ENCODE data around the gene PKN3. TPM values are rescaled to one million over a fixed set of nuclear protein-coding genes. Genes with fewer than 3 reads are reported as not detected.

Gene PKN3
- total and polyA plus RNA-seq, 5 experiments from 2014 or later = 0.98 to 2.2 (median 1.5) TPM

- H3K4me3 Mint-ChIP-seq = peak overlapping the region in 3 of 10 donors; percentile 32 to 95 (median 92)
- H3K27ac Mint-ChIP-seq = peak overlapping the region in 3 of 10 donors; percentile 62 to 95 (median 95)
- H3K9me3 Mint-ChIP-seq = no peaks in the 10 kb centered on the region
- H3K27me3 Mint-ChIP-seq = no peaks in the 10 kb centered on the region
- ATAC-seq (no peak), DNase-seq (no peak)
- peaks cover 0 to 12% (median 0%) of the 10 kb centered on the region in 3 donors for H3K36me3 Mint-ChIP-seq
- H3K4me1 Mint-ChIP-seq = peaks cover 21 to 36% (median 33%) of the 10 kb centered on the region in 4 donors
- POLR2A ChIA-PET = interaction anchor here (1.2 kb wide), 1 partner anchor 21 kb away, joined by 7 read pairs; no protein-coding TSS in a partner anchor
Observed at GRCh38 chr9:128721487-128722010, 19.2 kb downstream of the PKN3 start.

DNA sequence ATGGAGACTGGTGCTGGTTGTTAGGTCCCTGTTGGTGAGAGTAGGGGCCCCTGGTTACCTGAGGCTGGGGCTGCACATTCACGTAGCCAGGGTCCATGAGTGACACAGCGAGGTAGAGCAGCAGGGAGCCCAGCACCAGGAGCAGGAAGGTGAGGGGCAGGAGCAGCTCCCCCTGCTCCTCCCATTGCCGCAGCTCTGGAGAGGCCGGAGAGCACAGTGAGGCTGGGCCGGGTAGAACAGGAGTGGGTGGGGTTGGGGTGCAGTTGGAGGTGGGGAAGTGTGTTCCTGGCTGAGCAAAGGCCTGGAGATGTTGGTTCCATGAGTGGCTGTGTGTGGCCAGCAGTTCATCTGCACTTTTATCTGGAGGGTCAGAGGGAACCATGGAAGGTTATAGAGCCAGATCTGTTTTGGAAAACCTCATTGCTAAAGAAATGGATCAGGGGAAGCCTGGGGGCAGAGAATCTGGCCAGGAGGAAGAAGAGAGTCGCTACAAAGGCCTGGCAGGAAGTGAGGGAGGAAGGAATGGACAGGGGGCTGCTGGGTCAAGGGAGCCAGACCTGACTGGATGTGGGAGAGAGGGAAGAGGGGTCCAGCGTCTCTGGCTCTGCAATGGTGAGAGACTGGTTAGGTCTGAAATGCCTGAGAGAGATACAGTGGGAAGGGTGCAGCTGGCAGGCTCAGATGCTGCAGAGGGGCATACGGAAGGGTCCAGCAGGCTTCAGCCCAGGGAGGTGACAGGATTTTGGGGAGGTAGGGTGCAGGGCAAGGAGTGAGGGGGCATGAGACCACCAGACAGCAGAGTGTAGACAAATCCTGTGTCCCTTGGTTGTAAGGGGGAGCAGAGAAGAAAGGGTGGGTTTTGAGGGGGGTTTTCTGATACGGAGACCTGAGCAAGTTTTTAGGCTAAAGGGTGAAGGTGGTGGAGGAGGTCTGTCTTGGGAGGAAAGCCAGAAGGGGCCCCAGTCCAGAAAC lies 20.4 kb downstream of the PKN3 start:
- no peak for ATAC-seq
- no peaks in the 10 kb centered on the region for H3K27me3 Mint-ChIP-seq
- DNase-seq = no peak
- peak overlapping the region; percentile 81 to 95 (median 92) for H3K4me3 Mint-ChIP-seq
- H3K27ac Mint-ChIP-seq = peak overlapping the region; percentile 78 to 95 (median 92)
- peaks cover 22 to 45% (median 36%) of the 10 kb centered on the region in 4 donors for H3K4me1 Mint-ChIP-seq
- H3K9me3 Mint-ChIP-seq = no peaks in the 10 kb centered on the region
- POLR2A ChIA-PET = interaction anchor here (0.6 to 1.9 kb wide), 2 partner anchors 13 to 38 kb away, joined by 3 to 10 read pairs; no protein-coding TSS in a partner anchor
- H3K36me3 Mint-ChIP-seq = peaks cover 0 to 13% (median 0%) of the 10 kb centered on the region in 3 donors

GRCh38 chr9:128723352-128723865 lies 21.1 kb downstream of the PKN3 start:
- ATAC-seq = no peak
- no peaks in the 10 kb centered on the region for H3K27me3 Mint-ChIP-seq
- H3K9me3 Mint-ChIP-seq = no peaks in the 10 kb centered on the region
- H3K4me3 Mint-ChIP-seq = peak overlapping the region; percentile 85 to 95 (median 92)
- DNase-seq = no peak
- POLR2A ChIA-PET = interaction anchor here (0.6 to 2.6 kb wide), 10 partner anchors 9 to 862 kb away, joined by 3 to 25 read pairs (median 6); partner anchors contain the start of genes DYNC2I2, ENDOG, SET and TBC1D13
- H3K27ac Mint-ChIP-seq = peak overlapping the region; percentile 84 to 96 (median 94)
- peaks cover 22 to 48% (median 38%) of the 10 kb centered on the region in 4 donors for H3K4me1 Mint-ChIP-seq
- peaks cover 0 to 13% (median 0%) of the 10 kb centered on the region in 3 donors for H3K36me3 Mint-ChIP-seq

GRCh38 chr9:128723866-128724743 lies 21.8 kb downstream of the PKN3 start, which contains the start of gene ZDHHC12:
Gene ZDHHC12 (minus strand): TSS chr9:128724127. CDS start chr9:128724093, 34 bp downstream.
- H3K27me3 Mint-ChIP-seq = no peaks in the 10 kb centered on the region
- peak; percentile 98 for ATAC-seq
- peak within 1 kb of the TSS; percentile 91 to 99 (median 94) for H3K27ac Mint-ChIP-seq
- H3K4me1 Mint-ChIP-seq = peaks cover 22 to 48% (median 38%) of the 10 kb centered on the region in 4 donors
- POLR2A ChIA-PET = interaction anchor here (0.6 to 2.6 kb wide), 20 partner anchors 9 to 862 kb away, joined by 3 to 25 read pairs (median 4); partner anchors contain the start of genes BBLN, DYNC2I2, ENDOG and PKN3
- peaks cover 0 to 13% (median 0%) of the 10 kb centered on the region in 3 donors for H3K36me3 Mint-ChIP-seq
- DNase-seq = peak; percentile 97 to 100 (median 99)
- H3K4me3 Mint-ChIP-seq = peak within 1 kb of the TSS; percentile 85 to 95 (median 92)
- H3K9me3 Mint-ChIP-seq = no peaks in the 10 kb centered on the region

DNA sequence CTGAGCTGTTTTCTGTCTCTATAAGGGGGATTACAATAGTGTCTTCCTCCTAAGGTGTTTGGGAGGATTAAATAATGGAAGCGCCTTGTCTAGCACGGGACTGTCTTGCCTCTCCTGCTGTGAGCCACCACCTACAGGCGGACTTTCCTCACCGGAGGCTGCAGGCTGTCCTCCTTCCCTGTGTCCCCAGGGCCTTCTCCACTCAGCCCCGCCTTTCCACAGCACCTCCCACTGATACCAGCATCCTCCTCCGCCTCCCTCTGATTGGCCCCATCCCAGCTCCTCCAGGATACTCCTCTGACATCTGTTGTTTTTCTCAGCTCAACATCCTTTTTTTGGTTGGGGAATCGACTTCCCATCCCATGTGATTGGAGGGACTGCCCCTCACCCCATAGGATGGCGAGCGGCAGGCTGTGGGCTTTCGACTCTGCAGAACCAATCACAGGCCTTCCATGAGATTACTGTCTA lies 22.5 kb downstream of the PKN3 start:
- DNase-seq (peak in 2 of 10 donors; percentile 15 to 20), ATAC-seq (no peak)
- H3K4me3 Mint-ChIP-seq = peak overlapping the region; percentile 85 to 95 (median 92)
- H3K9me3 Mint-ChIP-seq = no peaks in the 10 kb centered on the region
- peaks cover 24 to 48% (median 38%) of the 10 kb centered on the region in 4 donors for H3K4me1 Mint-ChIP-seq
- peak overlapping the region; percentile 88 to 99 (median 92) for H3K27ac Mint-ChIP-seq
- H3K36me3 Mint-ChIP-seq = peaks cover 0 to 13% (median 0%) of the 10 kb centered on the region in 3 donors
- POLR2A ChIA-PET = interaction anchor here (0.6 to 2.6 kb wide), 18 partner anchors 10 to 565 kb away, joined by 3 to 25 read pairs (median 4); partner anchors contain the start of genes BBLN, DYNC2I2, ENDOG and PKN3
- no peaks in the 10 kb centered on the region for H3K27me3 Mint-ChIP-seq

DNA sequence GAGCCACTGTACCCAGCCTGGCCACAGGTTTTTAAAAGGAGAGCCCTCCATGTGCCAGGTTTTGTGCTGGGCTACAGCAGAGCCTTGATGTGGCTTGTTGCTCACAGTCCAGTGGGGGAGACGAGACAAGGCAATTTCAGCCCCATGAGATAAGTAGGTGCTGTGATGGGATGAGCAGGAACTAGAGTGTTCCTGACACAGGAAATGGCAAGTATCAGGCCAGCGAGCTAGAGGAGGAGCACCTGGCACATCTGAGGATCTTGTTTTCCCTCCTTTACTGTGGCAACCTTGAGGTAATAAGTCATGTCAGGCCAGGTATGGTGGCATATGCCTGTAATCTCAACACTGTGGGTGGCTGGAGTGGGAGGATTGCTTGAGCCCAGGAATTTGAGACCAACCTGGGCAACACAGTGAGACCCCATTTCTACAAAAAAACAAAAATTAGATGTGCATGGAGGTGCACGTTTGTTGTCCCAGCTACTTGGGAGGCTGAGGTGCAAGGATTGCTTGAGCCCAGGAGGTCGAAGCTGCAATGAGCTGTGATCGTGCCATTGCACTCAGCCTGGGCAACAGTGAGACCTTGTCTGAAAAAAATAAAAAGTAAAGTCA lies 25.4 kb downstream of the PKN3 start:
- POLR2A ChIA-PET = interaction anchor here (0.6 kb wide), 1 partner anchor 30 kb away, joined by 3 read pairs; no protein-coding TSS in a partner anchor
- H3K4me3 Mint-ChIP-seq = peak overlapping the region in 1 of 10 donors; percentile 72
- no peaks in the 10 kb centered on the region for H3K9me3 Mint-ChIP-seq
- H3K27ac Mint-ChIP-seq = peak overlapping the region in 7 of 10 donors; percentile 38 to 99 (median 84)
- no peak for ATAC-seq
- H3K27me3 Mint-ChIP-seq = no peaks in the 10 kb centered on the region
- peak in 1 of 10 donors; percentile 42 for DNase-seq
- peaks cover 0 to 13% (median 0%) of the 10 kb centered on the region in 3 donors for H3K36me3 Mint-ChIP-seq
- H3K4me1 Mint-ChIP-seq = peaks cover 19 to 41% (median 30%) of the 10 kb centered on the region in 4 donors

DNA sequence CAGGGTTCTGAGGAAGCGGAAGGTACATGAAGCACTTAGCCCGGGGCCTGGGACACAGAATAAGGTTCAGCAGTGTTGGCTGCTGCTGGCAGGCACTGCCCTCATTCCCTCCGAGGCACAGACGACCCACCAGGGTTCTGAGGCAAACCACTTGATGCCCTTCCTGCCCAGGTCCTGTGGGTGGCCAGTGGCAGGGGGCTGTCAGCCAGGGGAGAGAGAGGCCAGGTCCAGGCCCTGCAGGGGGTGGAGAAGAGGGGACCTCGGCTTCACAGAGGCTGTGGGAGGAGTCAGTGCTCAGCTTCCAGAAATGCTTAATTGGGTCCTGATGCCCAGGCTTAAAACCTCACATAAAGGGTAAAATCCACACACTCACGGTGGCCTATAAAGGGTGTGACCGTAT lies 26.0 kb downstream of the PKN3 start:
- POLR2A ChIA-PET = interaction anchor here (0.6 kb wide), 1 partner anchor 31 kb away, joined by 3 read pairs; no protein-coding TSS in a partner anchor
- Mint-ChIP-seq H3K4me3 (no peak overlapping the region), H3K4me1 (peaks cover 16 to 37% (median 25%) of the 10 kb centered on the region in 4 donors)

GRCh38 chr9:128729302-128729701 lies 27.0 kb downstream of the PKN3 start:
- peaks cover 0 to 22% (median 0%) of the 10 kb centered on the region in 3 donors for H3K36me3 Mint-ChIP-seq
- H3K4me3 Mint-ChIP-seq = no peak overlapping the region
- peaks cover 9 to 30% (median 19%) of the 10 kb centered on the region in 4 donors for H3K4me1 Mint-ChIP-seq
- ATAC-seq (no peak), DNase-seq (no peak)
- no peaks in the 10 kb centered on the region for H3K27me3 Mint-ChIP-seq
- H3K27ac Mint-ChIP-seq = peak overlapping the region in 5 of 10 donors; percentile 11 to 99 (median 87)
- H3K9me3 Mint-ChIP-seq = no peaks in the 10 kb centered on the region
- POLR2A ChIA-PET = no interaction called here

More for the DNA sequence above, 26.0 kb downstream of the PKN3 start:
- Mint-ChIP-seq H3K27ac (peak overlapping the region in 5 of 10 donors; percentile 22 to 99 (median 87)), H3K27me3 (no peaks in the 10 kb centered on the region), H3K36me3 (peaks cover 0 to 17% (median 0%) of the 10 kb centered on the region in 3 donors), H3K9me3 (no peaks in the 10 kb centered on the region)
- ATAC-seq (no peak), DNase-seq (no peak)

GRCh38 chr9:128729766-128730517 lies 27.6 kb downstream of the PKN3 start:
- POLR2A ChIA-PET = no interaction called here
- DNase-seq (no peak), ATAC-seq (no peak)
- Mint-ChIP-seq H3K4me1 (peaks cover 3 to 24% (median 13%) of the 10 kb centered on the region in 4 donors), H3K9me3 (no peaks in the 10 kb centered on the region), H3K36me3 (peaks cover 0 to 28% (median 0%) of the 10 kb centered on the region in 3 donors), H3K27ac (peak overlapping the region in 5 of 10 donors; percentile 11 to 99 (median 87)), H3K4me3 (peak overlapping the region in 1 of 10 donors; percentile 20), H3K27me3 (no peaks in the 10 kb centered on the region)

- Mint-ChIP-seq H3K4me3 (no peak overlapping the region), H3K27me3 (no peaks in the 10 kb centered on the region), H3K4me1 (peaks cover 0 to 14% (median 10%) of the 10 kb centered on the region in 4 donors), H3K9me3 (no peaks in the 10 kb centered on the region), H3K27ac (peak overlapping the region in 1 of 10 donors; percentile 55), H3K36me3 (peaks cover 0 to 34% (median 2%) of the 10 kb centered on the region in 3 donors)
- DNase-seq (no peak), ATAC-seq (no peak)
- POLR2A ChIA-PET = interaction anchor here (0.6 kb wide), 1 partner anchor 218 kb away, joined by 3 read pairs; no protein-coding TSS in a partner anchor
Observed at GRCh38 chr9:128731093-128731492, 28.8 kb downstream of the PKN3 start.
